IPS DF 6.9 (cell line): ENCODE results near the gene SCCPDH.
"Not testable (repeated sequence)": the region's sequence is repeated elsewhere in the genome, so short reads cannot be mapped to it uniquely, and the experiment has no call there.

ENCODE experiments used
- DNase-seq: peaks from one replicate; pipeline ENCODE4 v3.0.0-alpha.2; 2013; ENCODE audit warnings: low read depth, low spot score
- H3K27ac ChIP-seq: one replicate; pipeline ENCODE4 v1.5.1; 2013; ENCODE audit warnings: low read length, control low read depth
- H3K27me3 ChIP-seq: 2 replicates; pipeline ENCODE4 v1.6.1; 2013; ENCODE audit warnings: mild to moderate bottlenecking, low read length; ENCODE audit not compliant: control insufficient read depth, insufficient read depth
- H3K36me3 ChIP-seq: 2 replicates; pipeline ENCODE4 v1.6.1; 2013; ENCODE audit warnings: low read length; ENCODE audit not compliant: control insufficient read depth, insufficient read depth
- H3K4me1 ChIP-seq: 2 replicates; pipeline ENCODE4 v1.6.1; 2013; ENCODE audit warnings: low read length; ENCODE audit not compliant: control insufficient read depth, insufficient read depth
- H3K4me3 ChIP-seq: 2 replicates; pipeline ENCODE4 v1.5.1; 2013; ENCODE audit warnings: mild to moderate bottlenecking, low read length
- H3K9me3 ChIP-seq: 2 replicates; pipeline ENCODE4 v1.6.1; 2013; ENCODE audit warnings: low read length, inconsistent platforms; ENCODE audit not compliant: control insufficient read depth, insufficient read depth
- WGBS: extraction: QIAGEN DNeasy Blood & Tissue Kit; methylation state at CpG from one replicate; pipeline ENCODE4 v1.1.7; 2013; ENCODE audit warnings: mixed read lengths, missing lambda C conversion rate; ENCODE audit not compliant: insufficient read length, insufficient coverage; 5-methylcytosine and 5-hydroxymethylcytosine counted together

The SCCPDH gene

DNA sequence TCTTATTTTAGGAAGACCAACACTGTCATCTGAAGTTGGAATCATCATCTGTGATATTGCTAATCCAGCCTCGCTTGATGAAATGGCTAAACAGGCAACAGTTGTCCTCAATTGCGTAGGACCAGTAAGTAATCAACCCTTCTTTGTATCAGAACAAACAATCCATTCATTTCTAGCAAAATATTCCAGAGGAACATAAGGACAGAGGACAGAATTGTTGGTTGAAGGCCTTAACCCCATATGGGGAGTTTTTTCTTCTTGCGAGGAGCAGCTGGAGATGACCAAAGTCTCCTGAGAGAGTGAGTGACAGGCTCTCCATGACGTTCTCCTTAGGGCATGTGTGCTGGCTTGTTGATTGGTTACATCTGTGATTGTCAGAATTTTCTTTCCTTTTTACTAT is 2.7 kb downstream of the SCCPDH start:
- Histone ChIP-seq H3K27ac (no peak overlapping the region), H3K27me3 (no peaks in the 10 kb centered on the region; the same call in 1 of the 2 replicates), H3K36me3 (no peaks in the 10 kb centered on the region; the same call in 1 of the 2 replicates), H3K4me1 (no peaks in the 10 kb centered on the region), H3K4me3 (no peak overlapping the region), H3K9me3 (peaks cover 2% of the 10 kb centered on the region)
- WGBS, result no CpG with 5 or more reads among the region's 4 CpGs
- no peak for DNase-seq

DNA sequence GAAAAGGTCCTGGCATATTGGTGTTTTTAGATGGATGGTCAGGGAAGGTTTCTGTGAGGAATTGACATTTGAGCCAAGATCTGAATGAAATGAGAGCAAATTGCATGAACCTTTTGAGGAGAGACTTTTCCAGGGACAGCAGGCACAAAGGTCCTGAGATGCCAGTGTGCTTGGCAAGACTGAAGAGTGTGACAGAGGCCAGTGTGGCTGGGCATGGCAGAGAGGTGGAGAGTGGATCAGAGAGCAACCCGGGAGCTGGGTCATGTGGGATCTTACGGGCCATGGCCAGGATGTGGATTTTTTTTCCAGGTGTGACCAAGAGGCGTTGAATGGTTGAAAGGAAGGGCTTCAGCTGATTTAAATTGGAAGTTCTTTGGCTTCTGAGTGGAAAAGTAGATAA is 3.4 kb downstream of the SCCPDH start:
- WGBS, result no CpG with 5 or more reads among the region's 3 CpGs

DNA sequence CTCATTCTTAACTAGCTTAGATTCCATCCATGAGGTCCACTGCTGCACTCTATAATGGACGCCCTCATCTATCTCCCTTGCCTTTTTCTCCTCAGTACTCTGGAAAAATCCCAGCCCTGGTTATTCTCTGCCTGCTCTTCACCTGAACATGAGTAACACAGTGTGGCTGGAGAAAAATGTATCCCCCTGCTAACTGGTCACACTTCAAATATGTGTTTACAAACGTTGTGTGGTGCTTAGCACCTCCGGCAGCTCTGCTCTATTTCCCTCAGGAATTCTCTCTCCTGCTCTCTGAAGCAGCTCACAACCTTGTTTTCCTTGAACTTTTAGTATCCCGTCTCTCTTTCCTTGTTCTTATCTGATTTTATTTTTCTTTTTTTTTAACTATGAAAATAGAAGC is 4.1 kb downstream of the SCCPDH start:
- WGBS, result no CpG with 5 or more reads among the region's 4 CpGs
- Histone ChIP-seq H3K27me3 (no peaks in the 10 kb centered on the region; the same call in 1 of the 2 replicates), H3K4me3 (no peak overlapping the region), H3K9me3 (peaks cover 2% of the 10 kb centered on the region), H3K4me1 (no peaks in the 10 kb centered on the region), H3K27ac (no peak overlapping the region), H3K36me3 (no peaks in the 10 kb centered on the region; the same call in 1 of the 2 replicates)
- DNase-seq, result no peak

More for the DNA sequence above, 3.4 kb downstream of the SCCPDH start:
- peaks cover 2% of the 10 kb centered on the region for H3K9me3 ChIP-seq
- no peaks in the 10 kb centered on the region for H3K4me1 ChIP-seq
- no peak for DNase-seq
- H3K27ac ChIP-seq, result no peak overlapping the region
- no peaks in the 10 kb centered on the region; the same call in 1 of the 2 replicates for H3K27me3 ChIP-seq
- no peaks in the 10 kb centered on the region; the same call in 1 of the 2 replicates for H3K36me3 ChIP-seq
- H3K4me3 ChIP-seq, result no peak overlapping the region

DNA sequence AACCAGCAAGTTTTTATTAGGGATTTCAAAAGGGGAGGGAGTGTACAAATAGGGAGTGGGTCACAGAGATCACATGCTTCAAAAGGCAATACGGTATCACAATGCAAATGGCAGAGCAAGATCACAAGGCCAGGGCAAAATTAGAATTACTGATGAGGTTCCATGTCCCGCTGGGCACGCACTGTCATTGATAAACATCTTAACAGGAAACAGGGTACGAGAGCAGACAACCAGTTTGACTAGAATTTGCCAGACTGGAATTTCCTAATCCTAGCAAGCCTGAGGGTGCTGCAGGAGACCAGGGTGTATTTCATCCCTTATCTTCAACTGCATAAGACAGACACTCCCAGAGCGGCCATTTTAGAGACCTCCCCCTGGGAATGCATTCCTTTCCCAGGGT is 4.8 kb downstream of the SCCPDH start:
- not testable (repeated sequence) for H3K36me3 ChIP-seq, H3K9me3 ChIP-seq, H3K4me1 ChIP-seq, H3K4me3 ChIP-seq, H3K27me3 ChIP-seq, H3K27ac ChIP-seq, DNase-seq
- no CpG with 5 or more reads among the region's 5 CpGs for WGBS

DNA sequence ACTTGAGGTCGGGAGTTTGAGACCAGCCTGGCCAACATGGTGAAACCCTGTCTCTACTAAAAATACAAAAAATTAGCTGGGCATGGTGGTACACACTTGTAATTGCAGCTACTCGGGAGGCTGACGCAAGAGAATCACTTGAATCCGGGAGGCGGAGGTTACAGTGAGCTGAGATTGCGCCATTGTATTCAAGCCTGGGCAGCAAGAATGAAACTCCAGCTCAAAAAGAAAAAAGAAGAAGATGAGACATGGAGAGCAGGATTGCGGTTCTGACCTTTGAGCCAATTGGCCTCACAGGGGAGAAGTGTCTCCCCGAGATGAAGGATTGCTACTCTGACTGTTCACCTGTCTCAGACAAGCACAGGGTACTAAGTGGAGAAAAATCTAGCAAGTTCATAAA is 6.6 kb downstream of the SCCPDH start:
- no CpG with 5 or more reads among the region's 8 CpGs for WGBS
- no peaks in the 10 kb centered on the region for H3K27me3 ChIP-seq
- H3K4me3 ChIP-seq, result no peak overlapping the region
- no peaks in the 10 kb centered on the region; the same call in 1 of the 2 replicates for H3K36me3 ChIP-seq
- H3K4me1 ChIP-seq, result no peaks in the 10 kb centered on the region
- H3K9me3 ChIP-seq, result peaks cover 2% of the 10 kb centered on the region
- H3K27ac ChIP-seq, result no peak overlapping the region
- no peak for DNase-seq

DNA sequence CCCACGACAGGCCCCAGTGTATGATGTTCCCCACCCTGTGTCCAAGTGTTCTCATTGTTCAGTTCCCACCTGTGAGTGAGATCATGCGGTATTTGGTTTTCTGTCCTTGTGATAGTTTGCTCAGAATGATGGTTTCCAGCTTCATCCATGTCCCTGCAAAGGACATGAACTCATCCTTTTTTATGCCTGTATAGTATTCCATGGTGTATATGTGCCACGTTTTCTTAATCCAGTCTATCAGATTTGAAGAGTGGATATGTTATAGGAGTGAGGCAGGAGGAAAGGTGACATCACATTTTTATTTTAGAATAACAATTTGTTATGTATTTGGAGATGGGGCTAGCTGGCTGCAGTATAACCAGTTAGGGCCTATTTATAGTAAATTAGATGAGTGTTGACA is 7.7 kb downstream of the SCCPDH start:
- not testable (repeated sequence) for H3K4me3 ChIP-seq, H3K27ac ChIP-seq, H3K27me3 ChIP-seq, H3K4me1 ChIP-seq, H3K9me3 ChIP-seq, DNase-seq, H3K36me3 ChIP-seq
- WGBS, result no CpG with 5 or more reads among the region's 3 CpGs

DNA sequence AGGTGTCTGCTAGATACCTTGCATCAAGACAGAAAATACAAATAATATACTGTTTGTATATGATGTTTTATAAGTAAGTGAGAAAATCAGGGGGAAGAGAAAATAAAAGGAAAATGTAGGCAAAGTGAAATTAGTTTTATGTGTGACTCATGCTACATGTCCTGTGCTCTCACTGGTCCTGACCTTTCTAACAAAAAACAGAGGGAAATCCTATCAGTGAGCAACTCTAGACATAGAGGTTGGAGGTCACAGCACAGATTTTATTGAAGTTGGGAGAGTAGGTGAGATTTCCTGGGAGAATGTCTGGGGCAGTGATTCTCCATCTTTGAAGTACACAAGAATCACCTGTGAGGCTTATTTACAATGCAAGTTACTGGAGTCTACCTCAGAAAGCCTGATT is 9.5 kb downstream of the SCCPDH start:
- DNase-seq, result no peak
- no peaks in the 10 kb centered on the region for H3K4me1 ChIP-seq
- no peaks in the 10 kb centered on the region; the same call in 1 of the 2 replicates for H3K36me3 ChIP-seq
- H3K27me3 ChIP-seq, result no peaks in the 10 kb centered on the region
- H3K9me3 ChIP-seq, result no peaks in the 10 kb centered on the region; the same call in 1 of the 2 replicates
- H3K4me3 ChIP-seq, result no peak overlapping the region
- H3K27ac ChIP-seq, result no peak overlapping the region

DNA sequence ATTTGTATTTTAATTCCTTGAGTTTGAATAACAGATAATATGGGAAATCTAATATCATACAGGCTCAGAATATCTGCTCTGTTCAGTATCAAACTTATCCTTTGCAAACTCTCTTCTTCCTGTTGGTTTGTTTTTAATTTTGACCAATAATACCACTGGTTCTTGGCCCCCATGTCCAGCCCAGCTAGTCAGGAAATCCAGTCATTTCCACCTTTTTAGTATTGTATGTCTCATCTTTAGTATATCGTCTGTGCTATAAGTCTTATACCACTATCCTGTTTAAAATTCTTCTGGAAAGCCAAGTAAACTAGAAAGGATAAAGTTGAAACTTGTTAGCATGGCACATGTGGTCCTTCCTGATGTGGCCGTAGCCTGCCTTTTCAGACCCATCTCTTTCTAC is 10.7 kb downstream of the SCCPDH start:
- no peak overlapping the region for H3K27ac ChIP-seq
- no CpG with 5 or more reads among the region's 2 CpGs for WGBS
- DNase-seq, result no peak
- H3K27me3 ChIP-seq, result no peaks in the 10 kb centered on the region
- H3K9me3 ChIP-seq, result no peaks in the 10 kb centered on the region
- H3K36me3 ChIP-seq, result no peaks in the 10 kb centered on the region; the same call in 1 of the 2 replicates
- H3K4me1 ChIP-seq, result no peaks in the 10 kb centered on the region
- H3K4me3 ChIP-seq, result no peak overlapping the region

DNA sequence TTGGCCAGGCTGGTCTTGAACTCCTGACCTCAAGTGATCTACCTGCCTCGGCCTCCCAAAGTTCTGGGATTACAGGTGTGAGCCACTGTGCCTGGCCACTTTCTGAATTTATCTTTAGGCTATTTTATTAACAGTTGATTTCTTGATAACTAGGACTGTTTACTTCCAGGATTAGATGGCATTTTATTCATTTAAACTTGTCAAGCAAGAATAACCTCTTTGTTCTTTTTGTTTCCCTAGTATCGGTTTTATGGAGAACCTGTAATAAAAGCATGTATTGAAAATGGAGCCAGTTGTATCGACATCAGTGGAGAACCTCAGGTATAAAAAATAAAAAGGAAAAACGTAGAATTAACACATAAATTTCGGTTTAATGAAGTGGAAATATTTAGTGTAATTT is 11.5 kb downstream of the SCCPDH start:
- no peak for DNase-seq
- H3K4me1 ChIP-seq, result no peaks in the 10 kb centered on the region
- no peaks in the 10 kb centered on the region; the same call in 1 of the 2 replicates for H3K36me3 ChIP-seq
- WGBS, result 100% methylated on average over 2 of the region's 5 CpGs
- no peaks in the 10 kb centered on the region for H3K27me3 ChIP-seq
- no peak overlapping the region for H3K27ac ChIP-seq
- no peak overlapping the region for H3K4me3 ChIP-seq
- no peaks in the 10 kb centered on the region for H3K9me3 ChIP-seq

DNA sequence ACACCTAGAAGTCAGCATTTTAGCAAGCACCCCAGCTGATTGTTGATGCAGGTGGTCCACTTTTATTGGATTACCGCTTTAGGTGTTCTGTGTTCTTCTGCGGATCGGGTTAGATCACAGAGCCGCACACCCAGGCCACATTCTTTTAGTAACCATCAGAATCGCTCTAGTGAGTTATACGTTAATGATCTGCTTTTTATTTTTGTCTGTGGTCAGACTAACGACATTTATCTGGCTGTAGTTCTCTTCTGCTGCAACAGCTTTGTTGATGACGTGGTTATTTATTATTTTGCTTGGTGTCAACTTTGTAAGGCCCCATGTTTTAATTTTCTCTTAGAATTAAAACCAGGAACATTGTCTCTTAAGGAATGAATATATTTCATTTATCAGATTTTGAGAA is 18.2 kb downstream of the SCCPDH start:
- Histone ChIP-seq H3K9me3 (no peaks in the 10 kb centered on the region), H3K27me3 (no peaks in the 10 kb centered on the region), H3K4me1 (no peaks in the 10 kb centered on the region), H3K27ac (no peak overlapping the region), H3K36me3 (no peaks in the 10 kb centered on the region), H3K4me3 (no peak overlapping the region)
- DNase-seq, result no peak
- WGBS, result no CpG with 5 or more reads among the region's 8 CpGs

DNA sequence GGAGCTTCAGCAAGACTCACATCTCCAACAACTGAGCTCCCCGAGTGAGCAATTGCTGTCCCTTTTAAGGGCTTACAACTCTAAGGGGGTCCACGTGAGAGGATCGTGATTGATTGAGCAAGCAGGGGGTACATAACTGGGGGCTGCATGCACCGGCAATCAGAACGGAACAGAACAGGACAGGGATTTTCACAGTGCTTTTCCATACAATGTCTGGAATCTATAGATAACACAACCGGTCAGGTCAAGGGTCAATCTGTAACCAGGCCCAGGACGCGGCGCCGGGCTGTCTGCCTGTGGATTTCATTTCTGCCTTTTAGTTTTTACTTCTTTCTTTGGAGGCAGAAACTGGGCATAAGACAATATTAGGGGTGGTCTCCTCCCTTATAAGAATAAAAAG is 21.9 kb downstream of the SCCPDH start:
- H3K4me1 ChIP-seq, H3K27me3 ChIP-seq, DNase-seq, H3K27ac ChIP-seq, H3K36me3 ChIP-seq, H3K9me3 ChIP-seq, H3K4me3 ChIP-seq: not testable (repeated sequence)
- no CpG with 5 or more reads among the region's 10 CpGs for WGBS
